HG03354 (cell line): ENCODE data around the gene ZNF469.

Experiments
- ATAC-seq: cut with Tn5 transposase; IDR thresholded peaks from one replicate; pipeline ENCODE4 v1.9.1; 2021; ENCODE audit warnings: mild to moderate bottlenecking; ENCODE audit not compliant: unreplicated experiment, poor library complexity, severe bottlenecking

The ZNF469 gene

DNA sequence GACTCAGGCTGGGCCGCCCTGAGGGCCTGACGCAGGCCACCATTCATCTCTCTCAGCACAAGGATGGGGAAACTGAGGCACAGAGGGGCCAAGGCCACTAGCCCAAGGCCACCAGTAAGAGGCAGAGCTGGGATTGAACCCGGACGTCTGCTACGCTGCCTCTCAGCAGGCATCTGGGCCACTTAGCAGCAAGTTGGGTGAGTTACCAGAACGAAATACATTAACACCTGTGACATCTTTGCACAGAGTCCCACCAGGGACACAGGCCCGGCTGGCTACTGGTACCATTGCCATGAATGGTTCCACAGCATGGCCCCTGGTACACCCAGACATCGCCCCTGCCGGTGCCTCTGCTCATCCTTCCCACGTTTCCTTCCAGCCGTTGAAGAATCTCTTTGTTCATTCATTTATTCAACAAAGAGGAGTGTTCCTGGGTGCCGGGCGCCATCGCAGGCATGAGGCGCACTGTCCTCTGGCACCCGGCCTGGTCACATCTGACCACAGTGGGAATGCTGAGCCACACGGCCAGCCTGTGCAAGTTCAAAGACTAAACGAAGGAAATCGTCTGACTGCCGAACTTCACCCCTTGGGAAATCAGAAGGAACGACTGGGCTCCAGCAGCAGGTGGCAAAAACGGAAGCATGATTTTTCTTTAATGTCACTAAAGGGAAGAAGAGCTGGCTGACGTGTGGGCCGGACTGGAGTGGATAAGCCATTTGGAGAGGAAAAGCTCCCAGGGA lies 7.4 kb upstream of the ZNF469 start:
- no peak for ATAC-seq

- no peak for ATAC-seq
Measured at GRCh38 chr16:88375996-88376834, 6.5 kb upstream of the ZNF469 start.

GRCh38 chr16:88376835-88377726 lies 5.7 kb upstream of the ZNF469 start:
- no peak for ATAC-seq

- ATAC-seq = no peak
Measured at GRCh38 chr16:88377961-88378360, 4.8 kb upstream of the ZNF469 start.

- ATAC-seq = no peak
Measured at GRCh38 chr16:88378401-88378800, 4.4 kb upstream of the ZNF469 start.

- no peak for ATAC-seq
Measured at GRCh38 chr16:88378836-88379693, 3.7 kb upstream of the ZNF469 start.

DNA sequence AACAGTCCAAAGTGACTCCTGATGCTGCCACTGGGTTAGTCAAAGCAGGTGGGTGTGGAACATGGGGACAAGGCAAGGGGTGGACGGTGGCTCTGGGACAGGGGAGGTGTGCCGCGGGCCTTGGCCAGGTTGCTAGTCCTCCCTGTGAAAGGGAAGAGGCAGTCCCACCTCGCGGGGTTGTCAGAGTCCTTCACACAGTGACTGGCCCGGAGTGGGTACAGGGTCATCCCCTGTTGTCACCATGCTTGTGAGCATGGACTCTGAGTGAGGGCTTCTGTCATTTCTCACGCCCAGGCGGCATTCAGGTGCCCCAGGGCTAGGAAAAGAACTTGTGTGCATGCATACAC lies 3.1 kb upstream of the ZNF469 start:
- ATAC-seq = no peak

DNA sequence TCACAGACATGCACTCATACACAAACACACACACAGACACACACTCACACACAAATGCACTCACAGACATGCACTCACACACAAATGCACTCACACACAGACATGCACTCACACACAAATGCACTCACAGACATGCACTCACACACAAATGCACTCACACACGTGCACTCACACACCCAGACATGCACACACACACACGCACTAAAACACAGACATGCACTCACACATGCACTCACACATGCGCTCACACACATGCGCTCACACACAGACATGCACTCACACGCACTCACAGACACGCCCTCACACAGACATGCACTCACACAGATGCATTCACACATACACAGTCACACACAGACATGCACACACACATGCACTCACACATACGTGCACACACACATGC lies 2.7 kb upstream of the ZNF469 start:
- ATAC-seq = no peak

GRCh38 chr16:88380619-88381018 lies 2.1 kb upstream of the ZNF469 start:
- no peak for ATAC-seq

DNA sequence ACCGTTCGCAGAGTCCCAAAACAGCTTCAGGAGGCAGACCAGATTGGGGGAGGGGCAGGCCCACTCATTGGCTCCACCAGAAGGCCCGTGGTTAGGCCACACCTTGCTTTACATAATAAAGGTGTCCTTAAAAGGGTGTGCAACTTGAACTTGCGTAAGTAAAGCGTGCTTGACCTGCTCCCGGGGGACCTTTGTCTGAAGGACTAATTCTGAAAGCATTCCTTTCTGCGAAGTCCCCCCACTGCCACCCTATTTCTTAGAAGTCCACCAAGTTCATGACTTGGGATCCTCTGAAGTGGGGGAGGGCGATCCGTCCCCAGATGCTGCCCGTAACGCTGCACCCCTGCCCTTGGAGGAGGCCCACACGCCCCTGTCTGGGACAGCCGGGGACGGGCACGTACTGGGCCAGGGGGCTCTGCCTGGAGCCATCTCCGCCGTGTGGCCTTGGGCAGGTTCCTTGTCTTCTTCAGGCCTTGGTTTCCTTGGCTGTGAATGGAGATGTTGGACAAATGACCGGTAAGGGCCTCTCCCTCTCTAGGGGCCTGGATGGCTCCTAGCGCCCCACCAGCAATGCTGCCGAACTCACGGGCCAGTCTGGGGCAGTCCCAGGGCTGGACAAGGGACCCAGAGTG lies 823 bp upstream of the ZNF469 start:
- ATAC-seq = no peak

DNA sequence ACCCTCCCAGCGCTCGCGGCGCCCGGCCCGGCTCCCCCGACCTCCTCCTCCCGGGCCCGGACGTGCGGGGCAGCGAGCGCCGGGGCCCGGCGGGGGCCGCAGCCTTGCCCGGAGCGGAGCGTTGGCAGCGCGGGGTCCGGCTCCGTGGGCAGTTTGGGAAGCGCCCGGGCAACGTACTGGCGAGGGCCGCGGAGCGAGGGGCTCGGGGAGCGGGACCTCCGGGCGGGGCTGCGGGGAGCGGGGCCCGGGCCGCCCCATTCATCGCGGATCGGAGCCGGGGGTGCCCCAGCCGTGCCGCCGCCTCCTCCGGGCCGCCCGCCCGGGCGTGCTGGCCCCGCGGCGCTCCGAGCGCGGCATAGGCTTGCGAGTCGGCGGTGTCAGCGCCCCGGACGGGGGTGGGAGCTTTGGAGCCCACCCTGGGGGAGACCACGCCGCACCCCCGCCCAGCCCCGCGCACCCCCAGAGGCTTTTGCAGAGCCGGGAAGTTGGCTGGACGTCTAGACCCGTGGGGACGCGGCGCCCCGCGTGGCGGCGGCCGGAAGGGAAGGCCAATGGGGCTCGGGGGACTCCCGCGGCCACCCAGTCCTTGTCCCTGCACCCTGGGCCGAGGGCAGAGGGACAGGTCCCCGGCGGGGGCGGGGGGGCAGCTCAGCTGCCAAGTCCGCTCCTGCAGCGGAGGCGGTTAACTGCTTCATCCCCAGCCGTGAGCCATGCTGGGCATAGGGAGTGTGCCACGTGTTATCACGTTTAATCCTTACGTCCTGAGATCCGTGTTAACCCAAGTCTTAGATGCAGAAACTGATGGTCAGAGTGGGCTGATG lies 852 bp downstream of the ZNF469 start:
- ATAC-seq = no peak

DNA sequence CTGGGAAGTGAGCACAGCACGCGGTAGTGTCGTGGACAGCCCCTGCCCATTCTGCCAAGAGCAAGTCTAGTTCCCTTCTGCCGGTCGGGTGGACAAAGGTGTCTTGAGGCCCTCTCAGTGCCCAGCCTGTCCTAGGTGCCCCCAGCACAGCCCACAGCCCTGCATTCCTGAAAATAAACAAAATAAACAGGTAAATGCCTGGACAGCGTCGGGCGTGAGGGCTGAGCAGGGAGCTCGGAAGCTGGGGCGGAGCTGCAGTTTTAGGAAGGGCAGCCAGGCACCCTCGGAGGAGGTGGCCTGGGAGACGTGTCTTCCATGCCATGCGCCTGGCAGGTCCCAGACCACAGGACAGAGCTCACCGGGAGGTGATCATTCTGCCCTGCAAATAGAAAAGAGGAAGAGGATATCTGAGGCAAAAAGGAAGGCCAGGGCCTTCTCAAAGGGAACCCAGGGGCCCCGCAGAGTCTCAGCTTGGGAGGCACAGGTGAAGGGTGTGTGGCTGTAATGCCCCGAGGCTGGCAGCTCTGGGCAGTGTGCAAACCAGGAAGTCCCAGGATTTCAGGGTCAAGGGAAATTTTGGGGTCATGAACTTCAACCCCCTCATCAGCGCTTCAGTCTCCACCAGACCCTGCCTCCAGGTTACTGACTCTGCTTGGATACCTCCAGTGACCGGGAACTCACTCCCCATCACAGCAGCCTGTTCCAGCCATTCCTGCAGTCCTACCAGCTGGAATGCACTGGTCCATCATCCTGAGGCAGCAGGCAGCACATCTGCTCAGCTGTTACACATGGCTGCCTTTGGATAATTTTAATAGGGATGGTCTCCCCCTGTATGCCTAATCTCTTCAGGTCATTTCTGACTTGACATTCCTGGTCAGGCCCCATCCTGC lies 1.7 kb downstream of the ZNF469 start:
- ATAC-seq = no peak

GRCh38 chr16:88385112-88385594 lies 2.4 kb downstream of the ZNF469 start:
- ATAC-seq = no peak

DNA sequence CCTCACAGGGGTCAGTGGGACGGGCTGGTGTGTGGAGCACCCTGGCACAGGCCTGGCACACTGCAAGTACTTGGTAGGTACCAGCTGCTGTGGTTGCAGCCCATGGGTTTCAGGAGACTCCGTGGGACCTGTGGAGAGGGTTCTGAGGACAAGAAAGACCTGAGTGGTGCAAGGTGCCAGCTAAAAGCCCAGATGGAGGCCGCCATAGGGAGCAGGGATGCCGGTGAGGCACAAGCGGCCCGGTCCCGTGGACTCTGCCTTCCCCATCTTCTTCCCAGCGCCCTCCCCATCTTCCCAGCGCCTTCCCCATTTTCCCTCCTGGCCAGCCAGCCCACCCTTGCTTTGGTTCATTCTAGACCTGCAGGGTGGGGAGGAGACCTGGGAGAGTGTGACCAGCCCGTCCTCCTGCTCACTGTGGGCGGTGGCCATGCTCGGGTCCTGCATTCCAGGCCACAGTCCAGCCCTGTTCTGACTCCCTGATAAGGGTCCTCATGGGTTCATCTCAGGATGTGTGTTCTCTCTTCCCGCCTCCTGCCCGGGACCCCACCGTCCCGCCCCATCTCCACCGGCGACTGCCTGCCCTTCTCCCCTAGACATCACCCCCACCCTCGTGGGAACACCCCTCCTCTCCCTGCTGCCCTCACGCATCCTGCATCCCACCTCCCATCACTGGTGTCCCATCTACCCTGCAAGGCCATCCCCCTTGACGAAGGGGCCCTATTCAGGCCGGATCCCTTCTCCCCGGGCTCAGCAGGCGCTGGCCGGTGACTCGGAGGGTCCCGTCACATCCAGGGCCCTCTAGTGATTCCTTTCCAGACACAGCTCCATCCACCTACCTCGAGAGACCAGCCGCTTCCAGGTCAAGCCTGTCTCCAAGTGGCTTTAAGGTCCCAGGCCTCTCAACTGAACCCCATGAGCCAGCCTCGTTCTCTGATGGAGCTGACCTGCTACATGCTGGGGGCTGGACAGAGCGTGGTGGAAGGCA lies 3.4 kb downstream of the ZNF469 start:
- no peak for ATAC-seq

DNA sequence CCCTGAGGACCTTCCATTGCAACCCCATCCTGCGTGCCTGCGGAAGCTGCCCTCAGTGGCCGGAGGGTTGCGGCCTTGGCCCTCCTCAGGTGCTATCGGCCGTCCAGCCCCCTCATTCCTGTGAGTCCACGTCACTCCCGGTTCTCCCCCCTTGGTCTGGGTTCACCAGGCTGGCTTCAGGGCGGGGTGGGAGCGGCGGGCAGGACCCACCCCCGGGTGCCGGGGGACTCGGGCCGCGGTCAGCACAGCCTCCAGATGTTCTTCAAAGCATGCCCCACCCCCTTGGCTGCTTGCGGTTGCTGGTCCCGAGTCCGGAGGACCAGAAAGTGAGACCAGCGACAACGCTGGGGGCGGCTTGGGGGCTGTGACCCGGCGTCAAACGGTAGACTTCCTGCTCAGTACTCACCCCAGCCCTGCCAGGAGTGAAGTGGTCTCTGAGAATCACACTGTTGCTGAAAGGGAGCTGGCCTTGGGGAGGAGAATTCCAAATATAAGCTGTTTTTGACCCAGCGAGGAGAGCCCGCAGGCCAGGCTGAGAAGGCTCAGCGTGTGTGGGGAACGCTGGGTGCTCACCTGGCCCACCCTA lies 4.5 kb downstream of the ZNF469 start:
- ATAC-seq = no peak
